ENCODE measurements around the gene KDM2B. TPM values are rescaled to one million over a fixed set of nuclear protein-coding genes. Genes with fewer than 3 reads are reported as not detected.

KDM2B gene
- total and polyA plus RNA-seq, 2 experiments from 2014 or later, result 13.6 to 22.7 TPM

DNA sequence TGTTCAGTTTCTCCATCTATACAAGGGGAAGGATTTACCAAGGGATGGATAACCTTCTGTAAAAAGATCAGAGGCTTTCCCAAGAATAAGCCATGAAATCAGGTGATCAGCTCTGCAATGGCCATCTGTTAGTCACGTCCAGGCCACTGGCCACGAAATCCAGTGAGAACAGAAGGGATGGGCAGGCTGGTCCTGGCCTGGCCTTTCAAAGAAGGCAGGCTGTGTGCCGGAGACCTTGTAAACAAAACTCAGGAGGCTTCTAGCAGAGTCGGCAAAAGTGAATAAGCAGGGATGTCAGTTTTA, 112.4 kb downstream of the KDM2B start:
- H3K36me3 ChIP-seq (replicated peaks; ENCODE audit: insufficient read depth, low read depth), result no peaks in the 10 kb centered on the region
- H3K9me3 ChIP-seq (ENCODE audit: low read depth), result no peaks in the 10 kb centered on the region
- peaks cover 24% of the 10 kb centered on the region for H3K79me2 ChIP-seq
- no peak overlapping the region for H2AFZ ChIP-seq
- no peak overlapping the region for H3K4me3 ChIP-seq
- WGBS (ENCODE audit: low lambda C conversion rate, missing lambda C conversion rate), result 64% methylated on average over 4 of the region's 4 CpGs
- no peaks in the 10 kb centered on the region for H3K9me2 ChIP-seq (replicated peaks; ENCODE audit: insufficient read depth)
- DNase-seq (ENCODE audit: low spot score), result no peak
- TF ChIP-seq EZH2phosphoT487 (IDR thresholded peaks at IDR 0.05; ENCODE audit: low read depth, severe bottlenecking, unreplicated experiment) (no peak), EZH2 (IDR thresholded peaks at IDR 0.05; ENCODE audit: borderline replicate concordance) (no peak)
- TF ChIP-seq, protein P1, sequence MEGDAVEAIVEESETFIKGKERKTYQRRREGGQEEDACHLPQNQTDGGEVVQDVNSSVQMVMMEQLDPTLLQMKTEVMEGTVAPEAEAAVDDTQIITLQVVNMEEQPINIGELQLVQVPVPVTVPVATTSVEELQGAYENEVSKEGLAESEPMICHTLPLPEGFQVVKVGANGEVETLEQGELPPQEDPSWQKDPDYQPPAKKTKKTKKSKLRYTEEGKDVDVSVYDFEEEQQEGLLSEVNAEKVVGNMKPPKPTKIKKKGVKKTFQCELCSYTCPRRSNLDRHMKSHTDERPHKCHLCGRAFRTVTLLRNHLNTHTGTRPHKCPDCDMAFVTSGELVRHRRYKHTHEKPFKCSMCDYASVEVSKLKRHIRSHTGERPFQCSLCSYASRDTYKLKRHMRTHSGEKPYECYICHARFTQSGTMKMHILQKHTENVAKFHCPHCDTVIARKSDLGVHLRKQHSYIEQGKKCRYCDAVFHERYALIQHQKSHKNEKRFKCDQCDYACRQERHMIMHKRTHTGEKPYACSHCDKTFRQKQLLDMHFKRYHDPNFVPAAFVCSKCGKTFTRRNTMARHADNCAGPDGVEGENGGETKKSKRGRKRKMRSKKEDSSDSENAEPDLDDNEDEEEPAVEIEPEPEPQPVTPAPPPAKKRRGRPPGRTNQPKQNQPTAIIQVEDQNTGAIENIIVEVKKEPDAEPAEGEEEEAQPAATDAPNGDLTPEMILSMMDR (IDR thresholded peaks at IDR 0.05; ENCODE audit: poor library complexity), result no peak
- peaks cover 17% of the 10 kb centered on the region for H4K20me1 ChIP-seq (ENCODE audit: insufficient read depth, poor library complexity, severe bottlenecking)
- H3K4me2 ChIP-seq, result no peak overlapping the region
- no peaks in the 10 kb centered on the region for H3K27me3 ChIP-seq
- no peak overlapping the region for H3K27ac ChIP-seq
- peaks cover 15% of the 10 kb centered on the region for H3K4me1 ChIP-seq (ENCODE audit: insufficient read depth)

DNA sequence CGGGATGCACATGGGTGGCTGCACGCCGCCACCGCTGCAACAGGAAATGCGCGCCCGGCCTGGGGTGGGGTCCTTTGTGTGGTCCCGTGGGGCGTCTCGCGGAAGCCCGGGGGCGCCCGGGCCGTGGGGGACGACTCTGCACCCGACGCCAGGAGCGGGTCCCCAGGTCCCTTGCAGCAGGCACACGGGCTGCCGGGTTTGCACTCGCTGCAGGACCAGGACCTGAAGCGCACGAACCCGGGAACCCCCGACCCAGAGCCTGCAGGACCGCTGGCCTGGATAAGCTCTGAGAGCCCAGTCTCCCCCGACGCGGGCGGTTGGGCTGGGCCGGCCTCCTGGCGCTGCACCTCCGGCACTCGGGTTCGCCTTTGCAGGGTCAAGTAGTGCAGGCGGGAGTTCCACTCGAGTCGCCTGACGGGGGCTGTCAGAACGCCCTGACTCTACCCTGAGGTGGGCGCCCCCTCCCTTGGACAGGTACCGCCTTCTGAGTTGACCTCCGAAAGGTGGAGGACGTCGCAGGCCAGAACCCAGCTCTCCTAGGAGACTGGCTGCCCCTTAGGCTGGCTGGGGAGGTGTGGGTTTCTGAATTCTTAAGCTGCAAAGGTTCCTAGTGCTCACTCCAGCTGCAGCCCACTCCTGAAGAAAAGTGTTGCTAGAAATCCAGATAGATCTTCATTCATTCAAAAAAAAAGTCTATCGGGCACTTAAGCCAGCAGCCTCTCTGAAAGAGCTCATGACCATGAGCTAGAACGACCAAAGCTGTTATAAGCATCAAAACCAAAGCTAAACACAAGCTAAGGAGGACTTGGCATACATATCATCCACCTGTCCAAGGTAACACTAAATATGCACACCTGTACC, 113.0 kb downstream of the KDM2B start:
- Histone ChIP-seq H3K4me3 (peak overlapping the region; percentile 75), H3K27ac (no peak overlapping the region), H3K9me3 (ENCODE audit: low read depth) (no peaks in the 10 kb centered on the region), H3K27me3 (no peaks in the 10 kb centered on the region), H3K4me1 (ENCODE audit: insufficient read depth) (peaks cover 15% of the 10 kb centered on the region), H3K4me2 (peak overlapping the region; percentile 97), H4K20me1 (ENCODE audit: insufficient read depth, poor library complexity, severe bottlenecking) (peaks cover 17% of the 10 kb centered on the region), H3K36me3 (replicated peaks; ENCODE audit: insufficient read depth, low read depth) (no peaks in the 10 kb centered on the region), H3K79me2 (peaks cover 29% of the 10 kb centered on the region), H2AFZ (peak overlapping the region; percentile 53), H3K9me2 (replicated peaks; ENCODE audit: insufficient read depth) (no peaks in the 10 kb centered on the region)
- DNase-seq (ENCODE audit: low spot score), result peak; percentile 39
- TF ChIP-seq EZH2 (IDR thresholded peaks at IDR 0.05; ENCODE audit: borderline replicate concordance), result no peak
- TF ChIP-seq, protein P1 (IDR thresholded peaks at IDR 0.05; ENCODE audit: poor library complexity), result no peak
- TF ChIP-seq EZH2phosphoT487 (IDR thresholded peaks at IDR 0.05; ENCODE audit: low read depth, severe bottlenecking, unreplicated experiment), result no peak
- 13% methylated on average over 30 of the region's 48 CpGs for WGBS (ENCODE audit: low lambda C conversion rate, missing lambda C conversion rate)

DNA sequence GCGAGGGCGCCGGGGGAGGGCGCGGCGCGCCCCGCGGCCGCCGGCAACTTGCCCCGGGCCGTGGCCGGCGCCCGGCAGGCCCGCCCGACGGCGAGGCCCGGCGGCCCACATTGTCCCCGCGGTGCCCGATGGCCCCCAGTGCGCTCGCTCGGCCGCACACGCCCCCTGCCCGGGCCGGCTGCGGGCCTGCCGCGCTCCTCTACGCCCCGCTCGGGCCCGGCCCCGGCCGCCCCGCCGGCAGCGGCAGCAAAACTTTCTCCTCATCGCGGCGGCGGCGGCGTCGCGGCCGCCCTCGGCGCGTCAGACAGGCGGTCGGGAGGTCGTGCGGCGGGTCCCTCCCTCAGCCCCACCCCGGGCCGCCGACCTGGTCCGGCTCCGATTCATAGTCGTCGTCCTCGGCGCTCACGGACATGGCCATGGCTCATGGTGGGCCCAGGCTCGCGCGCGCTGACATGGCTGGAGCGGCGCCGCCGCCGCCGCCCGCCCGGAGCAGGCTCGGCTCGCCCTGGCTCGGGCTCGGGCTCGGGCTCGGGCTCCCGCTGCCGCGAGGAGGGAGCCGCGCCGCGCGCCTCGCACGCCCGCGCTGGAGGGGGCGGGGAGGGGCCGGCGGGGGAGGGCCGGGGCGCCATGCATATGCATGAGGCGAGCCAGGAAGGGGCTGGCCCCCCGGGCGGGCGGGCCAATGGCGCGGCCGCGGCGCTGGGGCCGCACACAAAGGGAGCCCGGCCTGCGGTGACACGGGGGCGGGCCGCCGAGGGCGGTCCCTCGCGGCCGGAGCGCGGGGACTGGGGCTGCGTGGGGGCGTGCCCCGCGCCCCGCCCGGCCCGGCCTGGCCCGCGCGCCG, 113.8 kb downstream of the KDM2B start:
- Histone ChIP-seq H3K27me3 (no peaks in the 10 kb centered on the region), H4K20me1 (ENCODE audit: insufficient read depth, poor library complexity, severe bottlenecking) (peaks cover 17% of the 10 kb centered on the region), H2AFZ (peak overlapping the region; percentile 66), H3K36me3 (replicated peaks; ENCODE audit: insufficient read depth, low read depth) (no peaks in the 10 kb centered on the region), H3K9me2 (replicated peaks; ENCODE audit: insufficient read depth) (no peaks in the 10 kb centered on the region), H3K79me2 (peaks cover 37% of the 10 kb centered on the region), H3K4me1 (ENCODE audit: insufficient read depth) (peaks cover 7% of the 10 kb centered on the region), H3K9me3 (ENCODE audit: low read depth) (no peaks in the 10 kb centered on the region), H3K4me2 (peak overlapping the region; percentile 97), H3K4me3 (peak overlapping the region; percentile 93), H3K27ac (peak overlapping the region; percentile 89)
- TF ChIP-seq, protein P1 (IDR thresholded peaks at IDR 0.05; ENCODE audit: poor library complexity), result no peak
- TF ChIP-seq EZH2phosphoT487 (IDR thresholded peaks at IDR 0.05; ENCODE audit: low read depth, severe bottlenecking, unreplicated experiment) (no peak), EZH2 (IDR thresholded peaks at IDR 0.05; ENCODE audit: borderline replicate concordance) (no peak)
- 1% methylated on average over 15 of the region's 139 CpGs for WGBS (ENCODE audit: low lambda C conversion rate, missing lambda C conversion rate)
- peak; percentile 95 for DNase-seq (ENCODE audit: low spot score)
